Measurements from ENCODE around the gene MYL6B. TPM values are rescaled to one million over a fixed set of nuclear protein-coding genes. Genes with fewer than 3 reads are reported as not detected.

Gene MYL6B
- total RNA-seq, 1 donor from 2014 or later: 19.5 TPM

DNA sequence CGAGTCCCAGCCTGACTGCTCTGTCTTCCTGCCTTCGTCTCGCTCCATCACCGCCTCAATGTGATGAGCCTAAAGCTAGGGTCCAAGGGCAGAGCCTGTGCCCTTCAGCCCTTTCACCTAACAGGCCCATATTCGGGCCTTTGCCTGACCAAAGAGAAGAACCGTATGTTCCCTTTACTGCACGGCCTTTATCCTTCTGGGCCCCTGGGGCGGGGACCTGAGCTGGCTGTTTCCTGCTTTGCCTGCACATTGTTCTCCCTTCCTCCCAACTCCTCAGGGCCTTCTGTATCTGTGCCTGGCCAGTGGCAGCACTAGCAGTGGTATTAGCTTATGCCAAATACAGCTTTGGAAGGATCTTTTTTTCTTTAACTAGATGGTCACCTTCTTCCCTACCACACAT lies 8.5 kb upstream of the MYL6B start:
- Histone ChIP-seq H3K27ac (peak overlapping the region; percentile 56), H3K36me3 (peaks cover 66% of the 10 kb centered on the region), H3K27me3 (no peaks in the 10 kb centered on the region), H3K9me3 (no peaks in the 10 kb centered on the region), H3K4me3 (no peak overlapping the region), H3K4me1 (peaks cover 13% of the 10 kb centered on the region)
- TF ChIP-seq CTCF (IDR thresholded peaks at IDR 0.05): no peak
- ATAC-seq: peak; percentile 61
- intact Hi-C loops (cut with DNase I): no loop called here
- no peak for DNase-seq

DNA sequence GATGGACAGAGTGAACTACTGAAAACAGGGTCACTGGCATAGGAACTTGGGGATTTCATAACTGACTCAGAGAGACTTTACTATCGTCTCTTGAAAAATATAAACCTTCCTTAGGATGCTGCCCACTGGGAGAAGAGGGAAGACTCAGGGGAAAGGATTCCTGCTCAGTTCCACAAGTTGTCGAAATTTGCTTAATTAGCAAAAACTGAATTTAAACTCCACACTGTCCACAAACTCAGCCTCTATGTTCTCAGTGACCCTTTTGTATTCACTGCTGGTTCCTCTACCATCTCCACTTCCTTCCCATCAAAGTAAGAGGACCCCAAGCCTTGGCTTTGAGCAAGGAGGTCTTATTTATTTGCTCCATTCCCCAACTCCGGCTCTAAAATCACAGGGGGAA lies 7.2 kb upstream of the MYL6B start:
- Histone ChIP-seq H3K27me3 (no peaks in the 10 kb centered on the region), H3K36me3 (peaks cover 53% of the 10 kb centered on the region), H3K4me1 (peaks cover 13% of the 10 kb centered on the region), H3K4me3 (no peak overlapping the region), H3K27ac (no peak overlapping the region), H3K9me3 (no peaks in the 10 kb centered on the region)
- no peak for DNase-seq
- intact Hi-C loops (cut with DNase I): no loop called here
- ATAC-seq: no peak
- TF ChIP-seq CTCF (IDR thresholded peaks at IDR 0.05): no peak

- H3K4me3 ChIP-seq: no peak overlapping the region
- DNase-seq: no peak
- peak overlapping the region; percentile 31 for H3K27ac ChIP-seq
Measured at GRCh38 chr12:56146492-56147460, 5.6 kb upstream of the MYL6B start.

GRCh38 chr12:56150563-56150962 lies 1.8 kb upstream of the MYL6B start:
- DNase-seq (no peak), ATAC-seq (no peak)
- H3K27me3 ChIP-seq: no peaks in the 10 kb centered on the region
- intact Hi-C loops (cut with DNase I): no loop called here
- H3K9me3 ChIP-seq: no peaks in the 10 kb centered on the region
- TF ChIP-seq CTCF (IDR thresholded peaks at IDR 0.05): no peak
- no peak overlapping the region for H3K27ac ChIP-seq
- peaks cover under 1% of the 10 kb centered on the region for H3K36me3 ChIP-seq
- no peak overlapping the region for H3K4me3 ChIP-seq
- peaks cover 24% of the 10 kb centered on the region for H3K4me1 ChIP-seq

More at GRCh38 chr12:56146492-56147460, 5.6 kb upstream of the MYL6B start:
- Histone ChIP-seq H3K9me3 (no peaks in the 10 kb centered on the region), H3K27me3 (no peaks in the 10 kb centered on the region), H3K36me3 (peaks cover 39% of the 10 kb centered on the region), H3K4me1 (peaks cover 27% of the 10 kb centered on the region)
- no peak for ATAC-seq
- intact Hi-C loops (cut with DNase I): no loop called here
- TF ChIP-seq CTCF (IDR thresholded peaks at IDR 0.05): no peak

DNA sequence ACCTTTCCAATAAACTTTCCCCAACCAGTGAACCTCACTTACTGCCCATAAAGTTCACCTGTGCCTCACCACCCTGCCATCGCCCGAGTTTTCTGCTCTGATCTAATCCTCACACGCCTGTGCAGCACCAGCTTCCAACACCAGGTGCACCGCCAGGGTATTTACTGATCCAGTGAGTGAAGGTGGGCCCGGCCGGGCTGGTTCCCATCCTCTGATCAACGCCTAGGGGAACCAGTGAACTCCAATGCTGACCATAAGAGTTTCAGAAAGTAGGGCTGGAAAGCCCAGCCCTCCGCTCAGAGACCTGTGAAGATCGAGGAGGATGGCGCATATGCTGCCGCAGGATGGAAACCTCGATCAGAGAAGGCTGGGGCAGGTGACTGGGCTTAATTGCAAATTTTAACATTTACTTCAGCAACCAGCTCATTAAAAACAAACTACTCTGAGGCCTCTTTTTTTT lies 685 bp upstream of the MYL6B start:
- H3K4me3 ChIP-seq: peak overlapping the region; percentile 79
- peak; percentile 39 for TF ChIP-seq CTCF (IDR thresholded peaks at IDR 0.05)
- H3K36me3 ChIP-seq: no peaks in the 10 kb centered on the region
- intact Hi-C loops (cut with DNase I): no loop called here
- DNase-seq: peak; percentile 81
- peaks cover 21% of the 10 kb centered on the region for H3K4me1 ChIP-seq
- no peaks in the 10 kb centered on the region for H3K9me3 ChIP-seq
- H3K27ac ChIP-seq: peak overlapping the region; percentile 94
- H3K27me3 ChIP-seq: no peaks in the 10 kb centered on the region
- peak; percentile 70 for ATAC-seq

Data from upper lobe of right lung (tissue), 1 donor.